ENCODE measurements around the gene DGKH. TPM values are rescaled to one million over a fixed set of nuclear protein-coding genes. Genes with fewer than 3 reads are reported as not detected.

The DGKH gene
- total RNA-seq, 1 experiment from 2014 or later: 9.2 TPM

DNA sequence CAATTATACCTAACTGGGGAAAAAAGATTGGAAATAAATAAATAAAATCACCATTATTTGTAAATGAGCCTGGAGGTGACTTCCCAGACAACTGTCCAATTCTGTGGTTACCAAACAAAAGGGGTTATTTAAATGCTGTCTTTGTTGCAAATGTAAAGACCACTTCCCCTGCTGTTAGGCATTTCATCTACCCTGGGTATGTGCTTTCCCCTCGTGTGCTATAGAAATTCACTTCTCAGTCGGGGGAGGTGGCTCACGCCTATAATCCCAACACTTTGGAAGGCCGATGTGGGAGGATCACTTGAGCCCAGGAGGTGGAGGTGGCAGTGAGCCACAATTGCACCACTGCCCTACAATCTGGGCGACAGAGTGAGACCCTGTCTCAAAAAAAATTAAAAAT, 121.6 kb downstream of the DGKH start:
- no peaks in the 10 kb centered on the region for H3K36me3 ChIP-seq (ENCODE audit: control insufficient read depth in 1 of 2, insufficient read depth in 2 of 2, low read length in 2 of 2)
- no peaks in the 10 kb centered on the region for H3K27me3 ChIP-seq (ENCODE audit: insufficient read depth, low read length)
- H4K20me1 ChIP-seq (ENCODE audit: insufficient read depth): no peaks in the 10 kb centered on the region
- intact Hi-C loops (cut with micrococcal nuclease): no loop called here
- ChIA-PET POLR2A (no interaction called here), CTCF (no interaction called here), RAD21 (ENCODE audit: low non-redundant PET in 1 of 2, low total read pairs in 2 of 2, uncharacterized antibody in 2 of 2, unreplicated experiment in 2 of 2) (no interaction called here)
- TF ChIP-seq JUND (IDR thresholded peaks at IDR 0.05) (no peak), EZH2phosphoT487 (IDR thresholded peaks at IDR 0.05; ENCODE audit: borderline replicate concordance) (no peak), FOSL1 (IDR thresholded peaks at IDR 0.05; ENCODE audit: low read depth) (no peak), EGR1 (IDR thresholded peaks at IDR 0.05; ENCODE audit: low read depth) (no peak), CEBPB (IDR thresholded peaks at IDR 0.05; ENCODE audit: low read depth) (no peak), EZH2 (IDR thresholded peaks at IDR 0.05) (no peak), TCF7L2 (IDR thresholded peaks at IDR 0.05; ENCODE audit: borderline replicate concordance, extremely low read depth, insufficient read depth, insufficient read length) (no peak), CBX3 (IDR thresholded peaks at IDR 0.05; ENCODE audit: low read depth) (no peak), ELF1 (IDR thresholded peaks at IDR 0.05; ENCODE audit: borderline replicate concordance, low read depth) (no peak), RAD21 (IDR thresholded peaks at IDR 0.05; ENCODE audit: low read depth) (no peak), SP1 (IDR thresholded peaks at IDR 0.05; ENCODE audit: low read depth) (no peak)
- TF ChIP-seq, protein P1, sequence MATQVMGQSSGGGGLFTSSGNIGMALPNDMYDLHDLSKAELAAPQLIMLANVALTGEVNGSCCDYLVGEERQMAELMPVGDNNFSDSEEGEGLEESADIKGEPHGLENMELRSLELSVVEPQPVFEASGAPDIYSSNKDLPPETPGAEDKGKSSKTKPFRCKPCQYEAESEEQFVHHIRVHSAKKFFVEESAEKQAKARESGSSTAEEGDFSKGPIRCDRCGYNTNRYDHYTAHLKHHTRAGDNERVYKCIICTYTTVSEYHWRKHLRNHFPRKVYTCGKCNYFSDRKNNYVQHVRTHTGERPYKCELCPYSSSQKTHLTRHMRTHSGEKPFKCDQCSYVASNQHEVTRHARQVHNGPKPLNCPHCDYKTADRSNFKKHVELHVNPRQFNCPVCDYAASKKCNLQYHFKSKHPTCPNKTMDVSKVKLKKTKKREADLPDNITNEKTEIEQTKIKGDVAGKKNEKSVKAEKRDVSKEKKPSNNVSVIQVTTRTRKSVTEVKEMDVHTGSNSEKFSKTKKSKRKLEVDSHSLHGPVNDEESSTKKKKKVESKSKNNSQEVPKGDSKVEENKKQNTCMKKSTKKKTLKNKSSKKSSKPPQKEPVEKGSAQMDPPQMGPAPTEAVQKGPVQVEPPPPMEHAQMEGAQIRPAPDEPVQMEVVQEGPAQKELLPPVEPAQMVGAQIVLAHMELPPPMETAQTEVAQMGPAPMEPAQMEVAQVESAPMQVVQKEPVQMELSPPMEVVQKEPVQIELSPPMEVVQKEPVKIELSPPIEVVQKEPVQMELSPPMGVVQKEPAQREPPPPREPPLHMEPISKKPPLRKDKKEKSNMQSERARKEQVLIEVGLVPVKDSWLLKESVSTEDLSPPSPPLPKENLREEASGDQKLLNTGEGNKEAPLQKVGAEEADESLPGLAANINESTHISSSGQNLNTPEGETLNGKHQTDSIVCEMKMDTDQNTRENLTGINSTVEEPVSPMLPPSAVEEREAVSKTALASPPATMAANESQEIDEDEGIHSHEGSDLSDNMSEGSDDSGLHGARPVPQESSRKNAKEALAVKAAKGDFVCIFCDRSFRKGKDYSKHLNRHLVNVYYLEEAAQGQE (IDR thresholded peaks at IDR 0.05; ENCODE audit: low read depth): no peak
- no peaks in the 10 kb centered on the region for H3K9me3 ChIP-seq (ENCODE audit: control insufficient read depth in 1 of 2, insufficient read depth in 1 of 2, low read depth in 1 of 2, low read length in 2 of 2)
- H3K4me2 ChIP-seq (ENCODE audit: low read length): no peak overlapping the region
- no peak overlapping the region for H2AFZ ChIP-seq (ENCODE audit: low read depth, low read length, poor library complexity, severe bottlenecking)
- H3K9me2 ChIP-seq (ENCODE audit: insufficient read depth): no peaks in the 10 kb centered on the region
- H3K4me3 ChIP-seq (replicated peaks in 1 of 2; ENCODE audit: low read depth in 1 of 2, low read length in 2 of 2): no peak overlapping the region
- H3K9ac ChIP-seq (ENCODE audit: low read length): no peak overlapping the region
- ATAC-seq (no peak), DNase-seq (ENCODE audit: low read depth, low spot score) (no peak)
- no peaks in the 10 kb centered on the region for H3K4me1 ChIP-seq (ENCODE audit: control insufficient read depth in 1 of 2, insufficient read depth in 2 of 2, low read length in 2 of 2)
- BruUV-seq (replicated peaks): no TSS peak
- H3K27ac ChIP-seq (ENCODE audit: low read depth, low read length): no peak overlapping the region
- H3K79me2 ChIP-seq (ENCODE audit: insufficient read depth, low read length): no peaks in the 10 kb centered on the region

All from HCT116 (cell line).